IMR-90 (cell line): ENCODE measurements around the gene LRRC9. TPM values are rescaled to one million over a fixed set of nuclear protein-coding genes. Genes with fewer than 3 reads are reported as not detected.

Source experiments
- ATAC-seq: fragments of 200-7000 bp; cut with Tn5 transposase; 2 replicates; pipeline ENCODE4 v1.9.1; 2020; ENCODE audit warnings: low read depth, mild to moderate bottlenecking, moderate library complexity
- BruUV-seq: library from RNA; stranded (reverse); fragments of 400-500 nt; replicated peaks from 2 replicates; lab custom pipeline; 2021; lab: Mats Ljungman, UMichigan
- CTCF ChIA-PET: fragments of 300-600 bp; formaldehyde crosslinking; extraction: SDS; loops from one replicate; lab custom pipeline; 2021; ENCODE audit warnings: antibody characterized with exemption; lab: Yijun Ruan, JAX
- POLR2A ChIA-PET: fragments of 300-600 bp; sonication (Branson Sonifier 250); formaldehyde crosslinking; loops from one replicate; lab custom pipeline; 2022; ENCODE audit warnings: antibody characterized with exemption; ENCODE audit not compliant: unreplicated experiment; lab: Charles Lee
- DNase-seq: peaks from one replicate; pipeline ENCODE4 v3.0.0; 2013
- H2AFZ ChIP-seq: replicated peaks from 2 replicates; pipeline ENCODE3; 2013; ENCODE audit warnings: low read length, mild to moderate bottlenecking; ENCODE audit not compliant: poor library complexity
- H2AK5ac ChIP-seq: 2 replicates; pipeline ENCODE4 v1.6.1; 2013; ENCODE audit warnings: low read depth, low read length, inconsistent platforms
- H2AK9ac ChIP-seq: replicated peaks from 2 replicates; pipeline ENCODE3; 2013; ENCODE audit warnings: mild to moderate bottlenecking, low read depth, low read length, moderate library complexity; ENCODE audit not compliant: poor library complexity
- H2BK120ac ChIP-seq: 2 replicates; pipeline ENCODE4 v1.6.1; 2013; ENCODE audit warnings: low read depth, low read length, inconsistent platforms
- H2BK15ac ChIP-seq: 3 replicates; pipeline ENCODE4 v1.6.1; 2013; ENCODE audit warnings: low read depth, low read length, inconsistent platforms
- H2BK20ac ChIP-seq: 2 replicates; pipeline ENCODE4 v1.6.1; 2013; ENCODE audit warnings: low read depth, mild to moderate bottlenecking, inconsistent platforms, low read length, moderate library complexity
- H2BK5ac ChIP-seq: 2 replicates; pipeline ENCODE4 v1.6.1; 2013; ENCODE audit warnings: mild to moderate bottlenecking, low read depth, low read length, inconsistent platforms; ENCODE audit not compliant: poor library complexity, severe bottlenecking
- H3K14ac ChIP-seq: replicated peaks from 2 replicates; pipeline ENCODE4 v1.6.1; 2013; ENCODE audit warnings: low read depth, low read length, inconsistent platforms
- H3K18ac ChIP-seq: 2 replicates; pipeline ENCODE4 v1.6.1; 2013; ENCODE audit warnings: low read depth, low read length, control low read depth
- H3K23ac ChIP-seq: 2 replicates; pipeline ENCODE4 v1.6.1; 2013; ENCODE audit warnings: low read depth, low read length, inconsistent platforms
- H3K27ac ChIP-seq: 2 replicates; pipeline ENCODE4 v1.5.1; 2013; ENCODE audit warnings: mild to moderate bottlenecking, control low read depth, low read length; ENCODE audit not compliant: insufficient read depth
- H3K27me3 ChIP-seq: 2 replicates; pipeline ENCODE4 v1.6.1; 2013; ENCODE audit warnings: low read length; ENCODE audit not compliant: control insufficient read depth, insufficient read depth
- H3K36me3 ChIP-seq: 2 replicates; pipeline ENCODE4 v1.6.1; 2013; ENCODE audit warnings: low read length, mixed read lengths; ENCODE audit not compliant: control insufficient read depth, insufficient read depth
- H3K4ac ChIP-seq: 2 replicates; pipeline ENCODE4 v1.6.1; 2013; ENCODE audit warnings: low read depth, low read length, inconsistent platforms
- H3K4me1 ChIP-seq: 2 replicates; pipeline ENCODE4 v1.6.1; 2013; ENCODE audit warnings: low read length, mixed read lengths; ENCODE audit not compliant: control insufficient read depth, insufficient read depth
- H3K4me2 ChIP-seq: 2 replicates; pipeline ENCODE4 v1.6.1; 2013; ENCODE audit warnings: low read depth, mild to moderate bottlenecking, control low read depth, low read length, moderate library complexity
- H3K4me3 ChIP-seq: 2 replicates; pipeline ENCODE4 v1.5.1; 2013; ENCODE audit warnings: low read depth, mild to moderate bottlenecking, control low read depth, low read length, moderate library complexity; ENCODE audit not compliant: insufficient read depth
- H3K56ac ChIP-seq: 2 replicates; pipeline ENCODE4 v1.6.1; 2013; ENCODE audit warnings: low read length, inconsistent platforms; ENCODE audit not compliant: insufficient read depth; ENCODE audit errors: extremely low read depth
- H3K79me1 ChIP-seq, 2 experiments: 2 replicates each; pipeline ENCODE4 v1.6.1; 2013; ENCODE audit warnings: low read length in 2 of 2, inconsistent platforms in 1 of 2, low read depth in 1 of 2
- H3K9ac ChIP-seq: 2 replicates; pipeline ENCODE4 v1.6.1; 2013; ENCODE audit warnings: low read depth, low read length, control low read depth
- H3K9me1 ChIP-seq: 2 replicates; pipeline ENCODE4 v1.6.1; 2013; ENCODE audit warnings: low read length, inconsistent platforms; ENCODE audit not compliant: insufficient read depth
- H3K9me3 ChIP-seq: 2 replicates; pipeline ENCODE4 v1.6.1; 2013; ENCODE audit warnings: low read length; ENCODE audit not compliant: control insufficient read depth, insufficient read depth
- H4K20me1 ChIP-seq: 2 replicates; pipeline ENCODE4 v1.6.1; 2013; ENCODE audit warnings: low read length, inconsistent platforms; ENCODE audit not compliant: insufficient read depth
- H4K5ac ChIP-seq: 2 replicates; pipeline ENCODE4 v1.6.1; 2013; ENCODE audit warnings: mild to moderate bottlenecking, low read depth, low read length, control low read depth
- H4K8ac ChIP-seq, 2 experiments: 2 replicates each; pipeline ENCODE4 v1.6.1; 2013; ENCODE audit warnings: low read depth in 2 of 2, low read length in 2 of 2, control low read depth in 1 of 2, inconsistent platforms in 1 of 2
- H4K91ac ChIP-seq: 2 replicates; pipeline ENCODE4 v1.6.1; 2013; ENCODE audit warnings: low read depth, low read length, inconsistent platforms; ENCODE audit not compliant: insufficient read depth
- BHLHE40 ChIP-seq: fragments of 150-350 bp; IDR thresholded peaks from 2 replicates; pipeline ENCODE4 v1.6.1; 2016; ENCODE audit warnings: mild to moderate bottlenecking, low read depth, low read length
- CEBPB ChIP-seq: IDR thresholded peaks from 2 replicates; pipeline ENCODE4 v1.6.1; 2012; ENCODE audit warnings: low read depth, low read length, improper control_type of control experiment
- FOS ChIP-seq: fragments of 150-350 bp; IDR thresholded peaks from 2 replicates; pipeline ENCODE4 v1.6.1; 2016; ENCODE audit warnings: low read depth, low read length
- MAFK ChIP-seq: IDR thresholded peaks from 2 replicates; pipeline ENCODE4 v1.6.1; 2012; ENCODE audit warnings: low read depth, low read length, improper control_type of control experiment
- MAZ ChIP-seq: IDR thresholded peaks from 2 replicates; pipeline ENCODE4 v1.6.1; 2012; ENCODE audit warnings: low read depth, mild to moderate bottlenecking, low read length, improper control_type of control experiment, moderate library complexity, borderline replicate concordance
- MXI1 ChIP-seq: IDR thresholded peaks from 2 replicates; pipeline ENCODE4 v1.6.1; 2012; ENCODE audit warnings: low read depth, mild to moderate bottlenecking, low read length, moderate library complexity, borderline replicate concordance
- NFE2L2 ChIP-seq: fragments of 150-350 bp; IDR thresholded peaks from 2 replicates; pipeline ENCODE4 v1.6.1; 2016; ENCODE audit warnings: low read depth, mild to moderate bottlenecking, low read length
- POLR2A ChIP-seq: IDR thresholded peaks from 2 replicates; pipeline ENCODE4 v1.6.1; 2012; ENCODE audit warnings: mild to moderate bottlenecking, low read depth, low read length
- RAD21 ChIP-seq: IDR thresholded peaks from 2 replicates; pipeline ENCODE4 v1.6.1; 2012; ENCODE audit warnings: low read length, improper control_type of control experiment
- RCOR1 ChIP-seq: IDR thresholded peaks from 2 replicates; pipeline ENCODE4 v1.6.1; 2012; ENCODE audit warnings: mild to moderate bottlenecking, low read length, improper control_type of control experiment; ENCODE audit not compliant: insufficient replicate concordance
- RFX5 ChIP-seq: IDR thresholded peaks from 2 replicates; pipeline ENCODE4 v1.8.0; 2012; ENCODE audit warnings: low read depth, mild to moderate bottlenecking, low read length, moderate library complexity
- SMC3 ChIP-seq: fragments of 150-350 bp; IDR thresholded peaks from 2 replicates; pipeline ENCODE4 v1.6.1; 2016; ENCODE audit warnings: low read depth, mild to moderate bottlenecking, antibody characterized with exemption, low read length, moderate library complexity
- WGBS, 2 experiments: methylation state at CpG; one replicate each; pipeline versions ENCODE4 v1.1.5 to v1.1.7; 2013; ENCODE audit warnings: missing lambda C conversion rate in 2 of 2; ENCODE audit not compliant: insufficient read length in 1 of 2; ENCODE audit errors: extremely low coverage in 2 of 2; 5-methylcytosine and 5-hydroxymethylcytosine counted together
- dilution Hi-C: fragments of 300-500 bp; cut with HindIII; formaldehyde crosslinking; loops from one replicate; pipeline ENCODE4 v1.14.3; 2018; ENCODE audit warnings: low sequenced_read_pairs; ENCODE audit not compliant: unreplicated experiment
- in situ Hi-C: fragments of 300-500 bp; cut with MboI; formaldehyde crosslinking; loops from 3 replicates; pipeline ENCODE4 v1.14.3; 2019; ENCODE audit warnings: low sequenced_read_pairs, inconsistent platforms, mixed read lengths
- intact Hi-C: fragments of 100-400 bp; cut with micrococcal nuclease; formaldehyde crosslinking; loops from 2 replicates; pipeline ENCODE4 v1.10.0; 2022
- polyA plus RNA-seq, 3 experiments: library from polyadenylated mRNA; depleted of rRNA; stranded (reverse); fragments of >200 nt; gene quantifications; 2 replicates each; pipeline ENCODE4 v1.2.3, GENCODE V29; 2012; ENCODE audit warnings: low replicate concordance in 1 of 3
- total RNA-seq: library from RNA; depleted of rRNA; stranded (reverse); fragments of >200 nt; gene quantifications from 2 replicates; pipeline ENCODE4 v1.2.3, GENCODE V29; 2012
- TF ChIP-seq, protein P1 (sequence below): fragments of 150-350 bp; IDR thresholded peaks from 2 replicates; pipeline ENCODE4 v1.6.1; 2017; ENCODE audit warnings: mild to moderate bottlenecking, antibody characterized with exemption, low read length, low read depth
- TF ChIP-seq, protein P2 (sequence below): conservative IDR thresholded peaks from 2 replicates; pipeline ENCODE4 v1.5.1; 2012; ENCODE audit warnings: mild to moderate bottlenecking, low read depth, low read length, improper control_type of control experiment

Gene LRRC9
- total and polyA plus RNA-seq, 2 of the 4 experiments (the other 2 are of a cell fraction) = not detected

DNA sequence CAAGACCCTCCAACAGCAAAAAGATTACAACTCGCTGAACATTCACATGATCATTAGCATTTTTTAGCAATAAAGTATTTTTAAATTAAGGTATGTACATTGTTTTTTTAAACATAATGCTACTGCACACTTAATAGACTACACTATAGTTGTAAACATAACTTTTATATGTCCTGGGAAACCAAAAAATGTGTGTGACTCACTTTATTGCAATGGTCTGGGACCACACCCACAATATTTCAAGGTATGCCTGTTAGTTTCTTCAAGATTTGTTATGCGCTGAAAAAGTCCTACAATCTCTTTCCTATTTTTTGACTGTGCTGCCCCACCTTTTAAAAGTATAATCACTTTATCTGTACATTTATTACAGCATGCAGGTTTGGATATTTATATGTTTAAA, 141.4 kb downstream of the LRRC9 start:
- POLR2A ChIA-PET = no interaction called here
- Histone ChIP-seq H3K9me3 (no peaks in the 10 kb centered on the region), H3K27ac (no peak overlapping the region), H3K9me1 (no peaks in the 10 kb centered on the region), H3K4me3 (no peak overlapping the region), H3K56ac (no peak overlapping the region), H3K4me2 (no peak overlapping the region), H3K4ac (no peak overlapping the region), H3K9ac (no peak overlapping the region), H2BK120ac (no peak overlapping the region), H3K4me1 (no peaks in the 10 kb centered on the region), H4K5ac (no peak overlapping the region), H2BK5ac (no peak overlapping the region), H3K36me3 (no peaks in the 10 kb centered on the region), H2BK20ac (no peak overlapping the region), H4K8ac (no peak overlapping the region), H3K79me1 (no peaks in the 10 kb centered on the region), H3K27me3 (no peaks in the 10 kb centered on the region; the same call in 1 of the 2 replicates), H3K14ac (no peak overlapping the region), H2BK15ac (no peak overlapping the region), H3K18ac (no peak overlapping the region), H2AFZ (no peak overlapping the region), H2AK9ac (no peak overlapping the region), H2AK5ac (no peak overlapping the region), H3K23ac (no peak overlapping the region), H4K91ac (no peak overlapping the region), H4K20me1 (no peaks in the 10 kb centered on the region)
- in situ Hi-C loops = loop anchor here (25.0 kb wide), 1 partner anchor 501 kb away; no protein-coding TSS in a partner anchor
- DNase-seq = no peak
- dilution Hi-C loops = no loop called here
- WGBS, 2 experiments = no CpG with 5 or more reads among the region's 2 CpGs
- intact Hi-C loops = loop anchor here (5.0 to 10.0 kb wide), 2 partner anchors 97 to 496 kb away; no protein-coding TSS in a partner anchor
- BruUV-seq = no TSS peak
- no peak for TF ChIP-seq FOS
- TF ChIP-seq MAZ = no peak
- no peak for TF ChIP-seq CEBPB
- TF ChIP-seq SMC3 = no peak
- TF ChIP-seq RFX5 = no peak
- TF ChIP-seq RCOR1 = no peak
- no peak for TF ChIP-seq BHLHE40
- TF ChIP-seq, protein P1, sequence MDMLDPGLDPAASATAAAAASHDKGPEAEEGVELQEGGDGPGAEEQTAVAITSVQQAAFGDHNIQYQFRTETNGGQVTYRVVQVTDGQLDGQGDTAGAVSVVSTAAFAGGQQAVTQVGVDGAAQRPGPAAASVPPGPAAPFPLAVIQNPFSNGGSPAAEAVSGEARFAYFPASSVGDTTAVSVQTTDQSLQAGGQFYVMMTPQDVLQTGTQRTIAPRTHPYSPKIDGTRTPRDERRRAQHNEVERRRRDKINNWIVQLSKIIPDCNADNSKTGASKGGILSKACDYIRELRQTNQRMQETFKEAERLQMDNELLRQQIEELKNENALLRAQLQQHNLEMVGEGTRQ = no peak
- TF ChIP-seq NFE2L2 = no peak
- no peak for TF ChIP-seq MAFK
- TF ChIP-seq, protein P2, sequence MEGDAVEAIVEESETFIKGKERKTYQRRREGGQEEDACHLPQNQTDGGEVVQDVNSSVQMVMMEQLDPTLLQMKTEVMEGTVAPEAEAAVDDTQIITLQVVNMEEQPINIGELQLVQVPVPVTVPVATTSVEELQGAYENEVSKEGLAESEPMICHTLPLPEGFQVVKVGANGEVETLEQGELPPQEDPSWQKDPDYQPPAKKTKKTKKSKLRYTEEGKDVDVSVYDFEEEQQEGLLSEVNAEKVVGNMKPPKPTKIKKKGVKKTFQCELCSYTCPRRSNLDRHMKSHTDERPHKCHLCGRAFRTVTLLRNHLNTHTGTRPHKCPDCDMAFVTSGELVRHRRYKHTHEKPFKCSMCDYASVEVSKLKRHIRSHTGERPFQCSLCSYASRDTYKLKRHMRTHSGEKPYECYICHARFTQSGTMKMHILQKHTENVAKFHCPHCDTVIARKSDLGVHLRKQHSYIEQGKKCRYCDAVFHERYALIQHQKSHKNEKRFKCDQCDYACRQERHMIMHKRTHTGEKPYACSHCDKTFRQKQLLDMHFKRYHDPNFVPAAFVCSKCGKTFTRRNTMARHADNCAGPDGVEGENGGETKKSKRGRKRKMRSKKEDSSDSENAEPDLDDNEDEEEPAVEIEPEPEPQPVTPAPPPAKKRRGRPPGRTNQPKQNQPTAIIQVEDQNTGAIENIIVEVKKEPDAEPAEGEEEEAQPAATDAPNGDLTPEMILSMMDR = no peak
- TF ChIP-seq RAD21 = no peak
- TF ChIP-seq MXI1 = no peak
- TF ChIP-seq POLR2A = no peak
- CTCF ChIA-PET = no interaction called here
- ATAC-seq = no peak
